KOPT-K1 (cell line): Measurements from ENCODE around the gene ZSCAN10.

Experiments
- H3K27ac ChIP-seq: fragments of 200-600 bp; sonication (generic); 2 replicates; pipeline ENCODE4 v1.5.1; 2016; ENCODE audit warnings: antibody characterized with exemption, mild to moderate bottlenecking, low read depth, low read length; ENCODE audit not compliant: poor library complexity, severe bottlenecking
- H3K36me3 ChIP-seq: fragments of 200-600 bp; sonication (generic); 2 replicates; pipeline ENCODE4 v1.5.1; 2017; ENCODE audit warnings: antibody characterized with exemption, mild to moderate bottlenecking, low read length, moderate library complexity; ENCODE audit not compliant: insufficient read depth
- H3K9me3 ChIP-seq: fragments of 200-600 bp; sonication (generic); 2 replicates; pipeline ENCODE4 v1.5.1; 2017; ENCODE audit warnings: antibody characterized with exemption, low read length, mild to moderate bottlenecking; ENCODE audit not compliant: insufficient read depth, poor library complexity, severe bottlenecking

Gene ZSCAN10

GRCh38 chr16:3042376-3042775 is 56.7 kb downstream of the ZSCAN10 start:
- Histone ChIP-seq H3K27ac (no peak overlapping the region), H3K9me3 (no peaks in the 10 kb centered on the region), H3K36me3 (no peaks in the 10 kb centered on the region)

GRCh38 chr16:3038896-3039295 is 60.2 kb downstream of the ZSCAN10 start:
- H3K9me3 ChIP-seq, result no peaks in the 10 kb centered on the region
- no peak overlapping the region for H3K27ac ChIP-seq
- no peaks in the 10 kb centered on the region for H3K36me3 ChIP-seq
